ENCODE measurements around the gene KDR.

- TF ChIP-seq, protein P1, sequence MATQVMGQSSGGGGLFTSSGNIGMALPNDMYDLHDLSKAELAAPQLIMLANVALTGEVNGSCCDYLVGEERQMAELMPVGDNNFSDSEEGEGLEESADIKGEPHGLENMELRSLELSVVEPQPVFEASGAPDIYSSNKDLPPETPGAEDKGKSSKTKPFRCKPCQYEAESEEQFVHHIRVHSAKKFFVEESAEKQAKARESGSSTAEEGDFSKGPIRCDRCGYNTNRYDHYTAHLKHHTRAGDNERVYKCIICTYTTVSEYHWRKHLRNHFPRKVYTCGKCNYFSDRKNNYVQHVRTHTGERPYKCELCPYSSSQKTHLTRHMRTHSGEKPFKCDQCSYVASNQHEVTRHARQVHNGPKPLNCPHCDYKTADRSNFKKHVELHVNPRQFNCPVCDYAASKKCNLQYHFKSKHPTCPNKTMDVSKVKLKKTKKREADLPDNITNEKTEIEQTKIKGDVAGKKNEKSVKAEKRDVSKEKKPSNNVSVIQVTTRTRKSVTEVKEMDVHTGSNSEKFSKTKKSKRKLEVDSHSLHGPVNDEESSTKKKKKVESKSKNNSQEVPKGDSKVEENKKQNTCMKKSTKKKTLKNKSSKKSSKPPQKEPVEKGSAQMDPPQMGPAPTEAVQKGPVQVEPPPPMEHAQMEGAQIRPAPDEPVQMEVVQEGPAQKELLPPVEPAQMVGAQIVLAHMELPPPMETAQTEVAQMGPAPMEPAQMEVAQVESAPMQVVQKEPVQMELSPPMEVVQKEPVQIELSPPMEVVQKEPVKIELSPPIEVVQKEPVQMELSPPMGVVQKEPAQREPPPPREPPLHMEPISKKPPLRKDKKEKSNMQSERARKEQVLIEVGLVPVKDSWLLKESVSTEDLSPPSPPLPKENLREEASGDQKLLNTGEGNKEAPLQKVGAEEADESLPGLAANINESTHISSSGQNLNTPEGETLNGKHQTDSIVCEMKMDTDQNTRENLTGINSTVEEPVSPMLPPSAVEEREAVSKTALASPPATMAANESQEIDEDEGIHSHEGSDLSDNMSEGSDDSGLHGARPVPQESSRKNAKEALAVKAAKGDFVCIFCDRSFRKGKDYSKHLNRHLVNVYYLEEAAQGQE (IDR thresholded peaks at IDR 0.05; ENCODE audit: low read depth, low read length), result no peak
- TF ChIP-seq EP300 (IDR thresholded peaks at IDR 0.05; ENCODE audit: borderline replicate concordance in 1 of 2, low read depth in 1 of 2, low read length in 1 of 2), result no peak
- TF ChIP-seq, protein P2, sequence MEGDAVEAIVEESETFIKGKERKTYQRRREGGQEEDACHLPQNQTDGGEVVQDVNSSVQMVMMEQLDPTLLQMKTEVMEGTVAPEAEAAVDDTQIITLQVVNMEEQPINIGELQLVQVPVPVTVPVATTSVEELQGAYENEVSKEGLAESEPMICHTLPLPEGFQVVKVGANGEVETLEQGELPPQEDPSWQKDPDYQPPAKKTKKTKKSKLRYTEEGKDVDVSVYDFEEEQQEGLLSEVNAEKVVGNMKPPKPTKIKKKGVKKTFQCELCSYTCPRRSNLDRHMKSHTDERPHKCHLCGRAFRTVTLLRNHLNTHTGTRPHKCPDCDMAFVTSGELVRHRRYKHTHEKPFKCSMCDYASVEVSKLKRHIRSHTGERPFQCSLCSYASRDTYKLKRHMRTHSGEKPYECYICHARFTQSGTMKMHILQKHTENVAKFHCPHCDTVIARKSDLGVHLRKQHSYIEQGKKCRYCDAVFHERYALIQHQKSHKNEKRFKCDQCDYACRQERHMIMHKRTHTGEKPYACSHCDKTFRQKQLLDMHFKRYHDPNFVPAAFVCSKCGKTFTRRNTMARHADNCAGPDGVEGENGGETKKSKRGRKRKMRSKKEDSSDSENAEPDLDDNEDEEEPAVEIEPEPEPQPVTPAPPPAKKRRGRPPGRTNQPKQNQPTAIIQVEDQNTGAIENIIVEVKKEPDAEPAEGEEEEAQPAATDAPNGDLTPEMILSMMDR (IDR thresholded peaks at IDR 0.05), result no peak
- TF ChIP-seq MXI1 (IDR thresholded peaks at IDR 0.05; ENCODE audit: low read depth, low read length), result no peak
- no peak for TF ChIP-seq ZBTB33 (IDR thresholded peaks at IDR 0.05; ENCODE audit: borderline replicate concordance, low read depth)
Observed at GRCh38 chr4:55123791-55124190, 1.6 kb downstream of the KDR start.

All from SK-N-SH (cell line).